Measurements from ENCODE around the gene GPHN.

GPHN gene

DNA sequence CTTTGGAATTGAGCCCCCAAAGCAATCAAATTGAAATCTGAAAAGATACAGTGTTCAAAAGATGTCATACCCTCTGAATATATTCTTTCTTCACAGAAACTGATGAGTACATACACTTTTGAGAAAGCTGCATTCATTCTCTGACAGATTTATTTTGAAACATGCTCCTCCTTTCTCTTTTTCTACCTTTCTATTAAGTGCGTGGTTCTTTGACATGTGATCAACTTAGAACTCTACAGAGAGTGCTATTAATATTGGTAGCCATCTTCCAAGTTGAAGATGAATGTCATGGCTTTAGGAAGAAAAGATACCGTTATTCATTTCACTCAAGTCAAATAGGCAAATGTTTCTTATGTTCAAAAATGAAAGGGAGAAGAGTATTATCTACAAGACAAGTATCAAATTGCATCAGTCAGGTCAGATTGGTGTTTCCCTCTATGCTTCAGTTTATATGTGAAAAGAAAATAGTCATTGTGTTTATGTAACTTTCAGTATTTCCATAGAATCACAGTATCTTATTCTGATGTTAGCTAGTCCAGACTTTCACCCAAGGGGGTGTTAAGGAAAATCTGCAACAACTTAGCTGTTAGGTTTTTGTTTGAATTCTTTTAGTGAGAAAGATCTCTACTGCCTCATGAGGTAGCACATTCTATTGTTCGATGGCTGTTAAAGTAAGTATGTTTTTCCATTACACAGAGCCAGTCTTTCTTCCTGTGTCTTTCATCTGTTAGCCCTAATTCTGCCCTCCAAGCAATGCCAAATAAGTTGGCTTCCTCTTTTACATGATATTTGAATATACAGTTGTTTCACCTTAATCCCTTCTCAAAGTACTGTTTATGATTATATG, 625.9 kb downstream of the GPHN start:
- FAIRE-seq (no peak), DNase-seq (ENCODE audit: insufficient read length, low spot score) (no peak)

- FAIRE-seq: no peak
- no peak for DNase-seq (ENCODE audit: insufficient read length, low spot score)
These were observed 629.9 kb downstream of the GPHN start for GRCh38 chr14:67137744-67138371.

- DNase-seq (ENCODE audit: insufficient read length, low spot score) (no peak), FAIRE-seq (no peak)
These were observed 632.6 kb downstream of the GPHN start for GRCh38 chr14:67140556-67140955.

DNA sequence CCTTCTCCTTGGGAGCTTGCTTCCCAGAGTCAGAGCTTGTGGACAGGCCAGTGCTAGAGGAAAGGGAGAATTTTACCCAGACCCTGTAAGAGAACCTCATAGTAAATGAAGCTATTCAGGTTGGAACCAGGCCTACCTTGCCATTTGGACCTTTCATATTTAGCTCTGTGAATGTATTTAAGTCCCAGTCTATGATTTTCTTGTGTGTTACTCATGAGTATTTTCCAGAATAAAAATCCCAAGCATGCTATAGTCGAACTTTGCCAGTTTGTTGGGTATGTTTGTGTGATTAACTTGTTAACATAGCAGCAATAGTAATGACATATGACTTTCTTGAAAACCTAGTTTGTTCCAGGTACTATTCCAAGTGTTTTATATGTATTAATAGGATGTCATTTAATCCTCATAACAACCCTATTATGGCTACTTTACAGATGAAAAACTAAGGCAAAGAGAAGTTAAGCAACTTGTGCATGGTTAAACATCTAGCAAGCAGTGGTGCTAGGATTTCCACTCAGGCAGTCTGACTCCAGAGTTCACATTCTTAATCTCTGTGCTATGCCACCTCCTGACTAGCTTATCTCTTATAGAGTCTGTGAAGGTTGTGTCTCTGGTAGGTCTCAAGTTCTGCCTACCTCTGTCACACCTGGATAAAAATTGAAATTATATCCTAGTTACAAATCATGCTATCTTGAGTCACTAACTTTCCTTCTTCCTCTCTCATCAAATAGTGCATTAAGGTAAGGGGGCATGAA, 633.4 kb downstream of the GPHN start:
- DNase-seq (ENCODE audit: insufficient read length, low spot score) (no peak), FAIRE-seq (no peak)

GRCh38 chr14:67151082-67151666, 643.2 kb downstream of the GPHN start:
- FAIRE-seq (peak; percentile 47), DNase-seq (ENCODE audit: insufficient read length, low spot score) (no peak)

GRCh38 chr14:67158566-67158965, 650.6 kb downstream of the GPHN start:
- no peak for FAIRE-seq
- DNase-seq (ENCODE audit: insufficient read length, low spot score): no peak

DNA sequence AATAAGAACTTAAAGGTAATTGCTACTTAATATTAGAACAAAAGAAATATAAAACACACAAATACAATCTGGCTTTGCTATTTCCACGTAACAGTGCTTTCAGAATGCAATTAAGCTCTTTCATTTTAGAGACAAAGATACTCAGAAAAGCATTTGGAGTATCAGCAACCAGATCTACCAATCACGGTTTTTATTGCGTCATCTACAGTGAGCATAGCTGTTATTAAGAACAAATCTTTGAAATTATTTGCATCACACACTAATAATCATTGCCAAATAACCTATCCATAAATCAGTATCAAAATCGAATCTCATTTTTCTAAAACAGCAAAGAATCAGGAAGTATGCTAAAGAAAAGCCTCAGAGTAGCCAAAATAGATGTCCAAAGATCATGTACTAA, 654.4 kb downstream of the GPHN start:
- FAIRE-seq (peak; percentile 26), DNase-seq (ENCODE audit: insufficient read length, low spot score) (no peak)

DNA sequence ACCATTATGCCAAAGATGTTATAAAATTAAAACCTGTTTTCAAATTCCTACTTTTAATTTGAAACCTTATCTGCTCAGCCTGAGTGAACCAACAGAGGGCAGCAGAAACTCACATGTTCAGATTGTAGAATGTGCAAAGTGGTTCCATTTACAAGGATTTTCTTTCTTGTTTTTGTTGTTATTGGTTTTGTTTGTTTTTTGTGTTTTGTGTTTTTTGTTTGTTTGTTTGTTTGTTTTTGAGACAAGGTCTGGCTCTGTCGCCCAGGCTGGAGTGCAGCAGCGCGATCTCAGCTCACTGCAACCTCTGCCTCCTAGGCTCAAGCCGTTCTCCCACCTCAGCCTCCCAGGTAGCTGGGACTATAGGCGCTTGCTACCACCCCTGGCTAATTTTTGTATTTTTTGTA, 658.5 kb downstream of the GPHN start:
- DNase-seq (ENCODE audit: insufficient read length, low spot score) (no peak), FAIRE-seq (peak; percentile 82)

- DNase-seq (ENCODE audit: insufficient read length, low spot score) (no peak), FAIRE-seq (no peak)
These were observed 659.6 kb downstream of the GPHN start for GRCh38 chr14:67167420-67168109.

GRCh38 chr14:67168110-67168441, 660.1 kb downstream of the GPHN start:
- DNase-seq (ENCODE audit: insufficient read length, low spot score) (no peak), FAIRE-seq (no peak)

- DNase-seq (ENCODE audit: insufficient read length, low spot score) (no peak), FAIRE-seq (no peak)
These were observed 662.7 kb downstream of the GPHN start for GRCh38 chr14:67170660-67171059.

- FAIRE-seq: no peak
- DNase-seq (ENCODE audit: insufficient read length, low spot score): no peak
These were observed 664.1 kb downstream of the GPHN start for GRCh38 chr14:67172056-67172455.

DNA sequence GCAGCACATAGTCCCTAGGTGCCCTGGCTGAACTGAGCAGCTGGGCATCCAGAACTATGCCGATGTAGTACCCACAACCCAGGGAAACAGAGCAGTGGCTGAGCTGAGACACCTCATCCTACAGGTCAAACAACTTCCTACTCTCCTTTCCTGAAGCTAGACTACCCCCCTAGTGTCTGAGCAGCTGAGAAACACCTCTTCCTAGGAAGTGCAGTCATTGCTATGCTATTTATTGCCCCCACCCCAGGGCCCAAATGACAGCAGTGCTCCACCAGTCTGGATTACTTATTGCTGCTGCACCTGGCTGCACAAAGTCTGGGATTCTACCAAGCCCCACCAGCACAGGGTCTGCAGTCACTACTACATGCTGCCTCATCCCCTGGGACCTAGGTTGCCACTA, 664.6 kb downstream of the GPHN start:
- FAIRE-seq: no peak
- DNase-seq (ENCODE audit: insufficient read length, low spot score): no peak

- FAIRE-seq (no peak), DNase-seq (ENCODE audit: insufficient read length, low spot score) (no peak)
These were observed 665.8 kb downstream of the GPHN start for GRCh38 chr14:67173719-67174118.

DNA sequence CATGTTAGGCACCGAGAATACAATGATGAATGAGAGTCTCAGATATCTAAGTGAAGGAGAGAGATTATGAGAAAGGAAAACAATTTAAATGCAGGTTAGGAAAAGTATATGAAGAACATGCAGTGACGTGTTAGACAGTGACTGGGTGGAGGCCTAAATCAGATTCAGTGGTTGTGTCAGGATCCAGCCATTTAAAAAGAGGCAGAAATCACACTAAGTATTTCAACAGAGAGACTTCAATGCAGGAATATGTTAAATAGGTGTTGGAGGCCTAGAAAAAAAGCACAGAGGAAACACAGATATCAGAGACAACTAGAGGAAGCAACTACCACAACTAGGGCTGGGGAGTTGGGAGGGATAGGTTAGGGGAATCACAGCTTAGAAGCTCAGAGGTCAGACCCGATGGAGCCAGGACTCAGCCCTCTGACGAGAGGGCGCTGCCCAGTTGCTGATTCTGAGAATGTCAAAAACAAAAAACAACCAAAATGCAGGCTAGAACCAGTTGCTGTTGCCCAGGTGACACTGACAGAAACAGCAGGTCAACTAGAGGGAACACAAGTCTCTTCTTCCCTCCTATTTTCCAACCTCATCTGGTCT, 678.3 kb downstream of the GPHN start:
- DNase-seq (ENCODE audit: insufficient read length, low spot score): no peak
- no peak for FAIRE-seq

GRCh38 chr14:67186789-67187584, 679.0 kb downstream of the GPHN start:
- FAIRE-seq: no peak
- no peak for DNase-seq (ENCODE audit: insufficient read length, low spot score)

GRCh38 chr14:67187826-67188225, 679.9 kb downstream of the GPHN start:
- no peak for DNase-seq (ENCODE audit: insufficient read length, low spot score)

DNA sequence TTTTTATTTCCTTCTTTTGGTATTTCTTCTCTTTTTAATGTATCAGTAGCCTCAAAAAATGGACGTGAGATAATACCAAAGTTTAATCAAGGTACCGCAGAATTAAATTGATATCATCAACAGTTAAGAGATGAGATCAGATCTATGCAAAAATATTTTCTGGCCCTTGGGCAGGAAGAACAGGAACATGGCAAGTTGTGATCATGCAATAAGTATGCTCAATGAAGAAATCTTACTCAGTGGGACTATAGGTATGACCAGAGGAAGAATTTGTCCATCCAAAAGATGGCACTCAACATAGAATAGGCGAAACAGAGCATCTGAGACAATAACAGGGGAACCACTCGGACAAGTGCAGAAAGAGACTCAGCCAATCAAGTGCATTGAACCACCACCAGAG, 680.4 kb downstream of the GPHN start:
- no peak for DNase-seq (ENCODE audit: insufficient read length, low spot score)

More at GRCh38 chr14:67187826-67188225, 679.9 kb downstream of the GPHN start:
- FAIRE-seq: no peak

GRCh38 chr14:67191768-67192290, 683.9 kb downstream of the GPHN start:
- FAIRE-seq: no peak
- DNase-seq (ENCODE audit: insufficient read length, low spot score): no peak

More for the DNA sequence above, 680.4 kb downstream of the GPHN start:
- FAIRE-seq: no peak
